MCF 10A (cell line): ENCODE results near the gene BCR. TPM values are rescaled to one million over a fixed set of nuclear protein-coding genes. Genes with fewer than 3 reads are reported as not detected.

ENCODE experiments used
- Bru-seq: library from RNA; stranded (reverse); fragments of 400-500 nt; gene quantifications from one replicate; lab custom pipeline; 2021; lab: Mats Ljungman, UMichigan
- BruChase-seq, 2 experiments: library from RNA; stranded (reverse); fragments of 400-500 nt; gene quantifications; one replicate each; lab custom pipeline; 2021; lab: Mats Ljungman, UMichigan
- BruUV-seq: library from RNA; stranded (reverse); fragments of 400-500 nt; replicated peaks from 2 replicates; lab custom pipeline; 2021; lab: Mats Ljungman, UMichigan
- CTCF ChIA-PET: fragments of 300-600 bp; sonication (Branson Sonifier 250); formaldehyde crosslinking; extraction: SDS; loops from one replicate; lab custom pipeline; 2021; ENCODE audit warnings: antibody characterized with exemption, inconsistent platforms; lab: Yijun Ruan, JAX
- POLR2A ChIA-PET: fragments of 300-600, 350-650 bp; sonication (Branson Sonifier 250); formaldehyde crosslinking; extraction: SDS; loops from one replicate; lab custom pipeline; 2020; ENCODE audit warnings: antibody characterized with exemption, inconsistent platforms; lab: Yijun Ruan, JAX
- DNase-seq: peaks from one replicate; pipeline ENCODE4 v3.0.0-alpha.2; 2018; ENCODE audit not compliant: unreplicated experiment
- H3K27ac Mint-ChIP-seq: one replicate; pipeline ENCODE4 v1.8.0; 2022; ENCODE audit warnings: mild to moderate bottlenecking, low read depth, mixed read lengths; ENCODE audit not compliant: unreplicated experiment
- H3K27me3 Mint-ChIP-seq: one replicate; pipeline ENCODE4 v1.8.0; 2022; ENCODE audit warnings: mixed read lengths; ENCODE audit not compliant: insufficient read depth, unreplicated experiment
- H3K36me3 Mint-ChIP-seq: one replicate; pipeline ENCODE4 v1.8.0; 2022; ENCODE audit warnings: mild to moderate bottlenecking, moderate library complexity, mixed read lengths; ENCODE audit not compliant: insufficient read depth, unreplicated experiment
- H3K4me1 Mint-ChIP-seq: one replicate; pipeline ENCODE4 v1.8.0; 2022; ENCODE audit warnings: mixed read lengths; ENCODE audit not compliant: insufficient read depth, unreplicated experiment
- H3K4me3 Mint-ChIP-seq: one replicate; pipeline ENCODE4 v1.8.0; 2022; ENCODE audit warnings: mild to moderate bottlenecking, moderate library complexity, mixed read lengths; ENCODE audit not compliant: unreplicated experiment
- H3K9me3 Mint-ChIP-seq: one replicate; pipeline ENCODE4 v1.8.0; 2022; ENCODE audit warnings: mixed read lengths; ENCODE audit not compliant: unreplicated experiment
- CTCF ChIP-seq: fragments of 200-600 bp; IDR thresholded peaks from one replicate; pipeline ENCODE4 v1.8.0; 2022; ENCODE audit warnings: antibody characterized with exemption, mild to moderate bottlenecking; ENCODE audit not compliant: unreplicated experiment
- intact Hi-C: fragments of 100-400 bp; cut with micrococcal nuclease; formaldehyde crosslinking; loops from 2 replicates; pipeline ENCODE4 v1.14.1; 2022
- long read RNA-seq: library from polyadenylated mRNA; stranded (forward); transcript quantifications from one replicate; pipeline ENCODE4 v2.0.0, GENCODE V29; 2022
- total RNA-seq: library from RNA; stranded (reverse); gene quantifications from 2 replicates; pipeline ENCODE4 v1.2.3, GENCODE V29; 2022

The BCR gene
- 62.2 and 77.9 TPM in 2 replicates for total RNA-seq
- percentile 65 among the genes with signal in this experiment for Bru-seq, nascent RNA
- BruChase-seq, experiment 1, labeled RNA remaining after a 6-hour chase = percentile 70 among the genes with signal in this experiment
- percentile 61 among the genes with signal in this experiment for BruChase-seq, experiment 2, labeled RNA remaining after a 2-hour chase
- long read RNA-seq, full-length matches to known transcripts = 85 of 137 reads
- long read RNA-seq, partial matches to known transcripts = 37 of 137 reads
- long read RNA-seq, other reads (novel, unspliced or antisense) = 15 of 137 reads

DNA sequence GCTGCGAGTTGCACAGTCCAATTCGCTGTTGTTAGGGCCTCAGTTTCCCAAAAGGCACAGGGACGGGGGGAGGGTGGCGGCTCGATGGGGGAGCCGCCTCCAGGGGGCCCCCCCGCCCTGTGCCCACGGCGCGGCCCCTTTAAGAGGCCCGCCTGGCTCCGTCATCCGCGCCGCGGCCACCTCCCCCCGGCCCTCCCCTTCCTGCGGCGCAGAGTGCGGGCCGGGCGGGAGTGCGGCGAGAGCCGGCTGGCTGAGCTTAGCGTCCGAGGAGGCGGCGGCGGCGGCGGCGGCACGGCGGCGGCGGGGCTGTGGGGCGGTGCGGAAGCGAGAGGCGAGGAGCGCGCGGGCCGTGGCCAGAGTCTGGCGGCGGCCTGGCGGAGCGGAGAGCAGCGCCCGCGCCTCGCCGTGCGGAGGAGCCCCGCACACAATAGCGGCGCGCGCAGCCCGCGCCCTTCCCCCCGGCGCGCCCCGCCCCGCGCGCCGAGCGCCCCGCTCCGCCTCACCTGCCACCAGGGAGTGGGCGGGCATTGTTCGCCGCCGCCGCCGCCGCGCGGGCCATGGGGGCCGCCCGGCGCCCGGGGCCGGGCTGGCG, at the start of gene BCR:
Gene BCR, plus strand, starts transcription at position 209 of the 592 bp plus-strand sequence. CDS start 452 bp downstream, outside the sequence.
- H3K4me3 Mint-ChIP-seq = peak within 1 kb of the TSS; percentile 73
- H3K4me1 Mint-ChIP-seq = peaks cover 46% of the 10 kb centered on the region
- H3K27ac Mint-ChIP-seq = peak within 1 kb of the TSS; percentile 78
- no peak for TF ChIP-seq CTCF
- peaks cover 10% of the 10 kb centered on the region for H3K9me3 Mint-ChIP-seq
- POLR2A ChIA-PET = interaction anchor here (0.5 to 5.1 kb wide), 11 partner anchors 13 to 714 kb away, joined by 3 to 53 read pairs (median 4); no protein-coding TSS in a partner anchor
- intact Hi-C loops = loop anchor here (5.0 kb wide), 1 partner anchor 47 kb away; no protein-coding TSS in a partner anchor
- peak; percentile 70 for DNase-seq
- CTCF ChIA-PET = interaction anchor here (0.6 to 5.7 kb wide), 13 partner anchors 21 to 653 kb away, joined by 3 to 77 read pairs (median 3); no protein-coding TSS in a partner anchor
- H3K36me3 Mint-ChIP-seq = peaks cover 10% of the 10 kb centered on the region
- no peaks in the 10 kb centered on the region for H3K27me3 Mint-ChIP-seq
- BruUV-seq = no TSS peak

- H3K27ac Mint-ChIP-seq = no peak overlapping the region
- intact Hi-C loops = no loop called here
These were observed 49.6 kb upstream of the BCR start for GRCh38 chr22:23130697-23131096.

DNA sequence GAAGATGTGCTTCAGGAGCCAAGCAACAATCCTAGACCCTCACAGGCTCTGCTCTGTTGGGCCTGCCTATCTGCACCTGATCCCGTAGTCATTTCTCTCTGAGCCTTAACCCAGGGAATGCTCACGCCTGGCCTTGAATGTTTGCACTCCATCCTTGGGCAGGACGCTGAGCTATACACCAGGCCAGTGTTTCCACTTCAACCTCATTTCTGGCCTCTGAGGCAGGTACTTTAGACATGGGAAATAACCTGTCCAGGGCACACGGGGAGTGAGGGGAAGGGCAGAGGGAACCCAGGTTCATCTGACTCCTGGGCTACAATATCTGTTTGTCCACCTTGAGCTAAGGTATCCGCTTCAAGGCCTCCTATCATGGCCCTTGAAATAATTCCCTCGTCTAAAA, 48.4 kb upstream of the BCR start:
- Mint-ChIP-seq H3K4me3 (no peak overlapping the region), H3K9me3 (no peaks in the 10 kb centered on the region), H3K4me1 (no peaks in the 10 kb centered on the region), H3K27ac (no peak overlapping the region), H3K36me3 (no peaks in the 10 kb centered on the region), H3K27me3 (peaks cover 19% of the 10 kb centered on the region)
- ChIA-PET CTCF (interaction anchor here (0.7 to 3.3 kb wide), 3 partner anchors 173 to 254 kb away, joined by 3 to 33 read pairs (median 9); no protein-coding TSS in a partner anchor), POLR2A (interaction anchor here (0.7 kb wide), 1 partner anchor 173 kb away, joined by 3 read pairs; no protein-coding TSS in a partner anchor)
- TF ChIP-seq CTCF = no peak
- no peak for DNase-seq
- intact Hi-C loops = no loop called here
- no TSS peak for BruUV-seq

More at GRCh38 chr22:23130697-23131096, 49.6 kb upstream of the BCR start:
- POLR2A ChIA-PET = no interaction called here
- Mint-ChIP-seq H3K36me3 (no peaks in the 10 kb centered on the region), H3K4me1 (no peaks in the 10 kb centered on the region), H3K9me3 (no peaks in the 10 kb centered on the region), H3K4me3 (no peak overlapping the region), H3K27me3 (peaks cover 19% of the 10 kb centered on the region)
- TF ChIP-seq CTCF = no peak
- no peak for DNase-seq
- BruUV-seq = no TSS peak
- CTCF ChIA-PET = interaction anchor here (3.3 to 4.8 kb wide), 2 partner anchors 172 kb away, joined by 33 to 160 read pairs; no protein-coding TSS in a partner anchor
